Islet of Langerhans (tissue), 1 donor: Measurements from ENCODE around the gene PCDHA5.

ENCODE experiments used
- FAIRE-seq: peaks from one replicate; lab custom pipeline; 2011; peaks lifted over from hg19 to GRCh38; lab: Jason Lieb, UNC

PCDHA5 gene

GRCh38 chr5:140862441-140863295 lies 41.3 kb downstream of the PCDHA5 start:
- FAIRE-seq: no peak

- FAIRE-seq: no peak
Observed at GRCh38 chr5:140868721-140869554, 47.5 kb downstream of the PCDHA5 start, which contains the start of gene PCDHA11. PCDHA11 (plus strand) TSS chr5:140868957; CDS start chr5:140869104, 147 bp downstream.

- FAIRE-seq: no peak
Observed at GRCh38 chr5:140869555-140869886, 48.1 kb downstream of the PCDHA5 start.

- FAIRE-seq: no peak
Observed at GRCh38 chr5:140870221-140871201, 49.1 kb downstream of the PCDHA5 start.
